ENCODE data around the gene SSPN. TPM values are rescaled to one million over a fixed set of nuclear protein-coding genes. Genes with fewer than 3 reads are reported as not detected.

The SSPN gene
- total and polyA plus RNA-seq, 4 experiments from 2014 or later: 1.0 TPM; not detected in 3

GRCh38 chr12:26212988-26213387, 17.6 kb downstream of the SSPN start:
- POLR2A ChIA-PET (ENCODE audit: partially characterized antibody): no interaction called here

GRCh38 chr12:26214121-26214520, 18.7 kb downstream of the SSPN start:
- H3K9me3 Mint-ChIP-seq: peaks cover 0 to 2% (median 0%) of the 10 kb centered on the region in 8 donors
- DNase-seq: no peak
- H3K27me3 ChIP-seq (ENCODE audit: insufficient read depth, low read length): peaks cover 6% of the 10 kb centered on the region
- no peak overlapping the region for H3K27ac Mint-ChIP-seq
- no peak overlapping the region for H3K4me3 Mint-ChIP-seq
- H3K4me1 Mint-ChIP-seq: no peaks in the 10 kb centered on the region
- H3K27ac ChIP-seq (ENCODE audit: low read depth, low read length): no peak overlapping the region
- CTCF ChIA-PET (ENCODE audit: partially characterized antibody): no interaction called here
- H3K36me3 ChIP-seq (ENCODE audit: insufficient read depth, low read length): no peaks in the 10 kb centered on the region
- no peaks in the 10 kb centered on the region for H3K36me3 Mint-ChIP-seq
- no peaks in the 10 kb centered on the region for H3K4me1 ChIP-seq (ENCODE audit: insufficient read depth, low read length)
- POLR2A ChIA-PET (ENCODE audit: partially characterized antibody): no interaction called here
- H3K4me3 ChIP-seq (ENCODE audit: low read length in 2 of 2): no peak overlapping the region
- intact Hi-C loops (cut with micrococcal nuclease): no loop called here
- H3K27me3 Mint-ChIP-seq: peaks cover 6 to 7% of the 10 kb centered on the region in 2 donors
- no peaks in the 10 kb centered on the region for H3K9me3 ChIP-seq (ENCODE audit: control insufficient read depth in 1 of 2, low read length in 2 of 2)

More at GRCh38 chr12:26212988-26213387, 17.6 kb downstream of the SSPN start:
- H3K4me1 Mint-ChIP-seq: no peaks in the 10 kb centered on the region
- no peak for DNase-seq
- intact Hi-C loops (cut with micrococcal nuclease): no loop called here
- peaks cover 4 to 7% of the 10 kb centered on the region in 2 donors for H3K27me3 Mint-ChIP-seq
- no peaks in the 10 kb centered on the region for H3K36me3 ChIP-seq (ENCODE audit: insufficient read depth, low read length)
- H3K4me3 ChIP-seq (ENCODE audit: low read length in 2 of 2): no peak overlapping the region
- peaks cover 6% of the 10 kb centered on the region for H3K27me3 ChIP-seq (ENCODE audit: insufficient read depth, low read length)
- no peaks in the 10 kb centered on the region for H3K9me3 Mint-ChIP-seq
- no peak overlapping the region for H3K27ac ChIP-seq (ENCODE audit: low read depth, low read length)
- CTCF ChIA-PET (ENCODE audit: partially characterized antibody): no interaction called here
- no peaks in the 10 kb centered on the region for H3K4me1 ChIP-seq (ENCODE audit: insufficient read depth, low read length)
- no peaks in the 10 kb centered on the region for H3K36me3 Mint-ChIP-seq
- H3K4me3 Mint-ChIP-seq: no peak overlapping the region
- H3K27ac Mint-ChIP-seq: no peak overlapping the region
- no peaks in the 10 kb centered on the region for H3K9me3 ChIP-seq (ENCODE audit: control insufficient read depth in 1 of 2, low read length in 2 of 2)

- Histone ChIP-seq H3K27ac (ENCODE audit: low read depth, low read length) (no peak overlapping the region), H3K4me1 (ENCODE audit: insufficient read depth, low read length) (no peaks in the 10 kb centered on the region), H3K36me3 (ENCODE audit: insufficient read depth, low read length) (no peaks in the 10 kb centered on the region), H3K4me3 (ENCODE audit: low read length in 2 of 2) (no peak overlapping the region), H3K27me3 (ENCODE audit: insufficient read depth, low read length) (no peaks in the 10 kb centered on the region), H3K9me3 (ENCODE audit: control insufficient read depth in 1 of 2, low read length in 2 of 2) (no peaks in the 10 kb centered on the region)
- ChIA-PET POLR2A (ENCODE audit: partially characterized antibody) (no interaction called here), CTCF (ENCODE audit: partially characterized antibody) (no interaction called here)
- no peaks in the 10 kb centered on the region for H3K36me3 Mint-ChIP-seq
- peaks cover 0 to 2% (median 0%) of the 10 kb centered on the region in 8 donors for H3K9me3 Mint-ChIP-seq
- peaks cover 6 to 7% of the 10 kb centered on the region in 2 donors for H3K27me3 Mint-ChIP-seq
- no peak overlapping the region for H3K27ac Mint-ChIP-seq
- intact Hi-C loops (cut with micrococcal nuclease): no loop called here
- no peak overlapping the region for H3K4me3 Mint-ChIP-seq
- no peaks in the 10 kb centered on the region for H3K4me1 Mint-ChIP-seq
- DNase-seq: no peak
Observed at GRCh38 chr12:26219736-26220135, 24.4 kb downstream of the SSPN start.

- Histone ChIP-seq H3K4me1 (ENCODE audit: insufficient read depth, low read length) (no peaks in the 10 kb centered on the region), H3K36me3 (ENCODE audit: insufficient read depth, low read length) (no peaks in the 10 kb centered on the region), H3K9me3 (ENCODE audit: control insufficient read depth in 1 of 2, low read length in 2 of 2) (no peaks in the 10 kb centered on the region), H3K27me3 (ENCODE audit: insufficient read depth, low read length) (no peaks in the 10 kb centered on the region), H3K4me3 (ENCODE audit: low read length in 2 of 2) (no peak overlapping the region), H3K27ac (ENCODE audit: low read depth, low read length) (no peak overlapping the region)
- Mint-ChIP-seq H3K4me1 (peaks cover 0 to 2% (median 0%) of the 10 kb centered on the region in 4 donors), H3K9me3 (peaks cover 0 to 2% (median 0%) of the 10 kb centered on the region in 8 donors), H3K27me3 (peaks cover 21 to 32% of the 10 kb centered on the region in 2 donors), H3K27ac (no peak overlapping the region), H3K4me3 (no peak overlapping the region), H3K36me3 (no peaks in the 10 kb centered on the region)
- ChIA-PET CTCF (ENCODE audit: partially characterized antibody) (no interaction called here), POLR2A (ENCODE audit: partially characterized antibody) (no interaction called here)
- no peak for DNase-seq
- intact Hi-C loops (cut with micrococcal nuclease): no loop called here
Observed at GRCh38 chr12:26224657-26225056, 29.3 kb downstream of the SSPN start.

GRCh38 chr12:26226122-26226521, 30.7 kb downstream of the SSPN start:
- H3K9me3 Mint-ChIP-seq: peaks cover 0 to 2% (median 0%) of the 10 kb centered on the region in 8 donors
- no peak overlapping the region for H3K4me3 Mint-ChIP-seq
- no peaks in the 10 kb centered on the region for H3K36me3 ChIP-seq (ENCODE audit: insufficient read depth, low read length)
- H3K27ac Mint-ChIP-seq: no peak overlapping the region
- H3K27me3 ChIP-seq (ENCODE audit: insufficient read depth, low read length): no peaks in the 10 kb centered on the region
- H3K9me3 ChIP-seq (ENCODE audit: control insufficient read depth in 1 of 2, low read length in 2 of 2): no peaks in the 10 kb centered on the region
- no peaks in the 10 kb centered on the region for H3K4me1 ChIP-seq (ENCODE audit: insufficient read depth, low read length)
- H3K4me3 ChIP-seq (ENCODE audit: low read length in 2 of 2): no peak overlapping the region
- peaks cover 0 to 2% (median 0%) of the 10 kb centered on the region in 4 donors for H3K4me1 Mint-ChIP-seq
- peaks cover 22 to 35% of the 10 kb centered on the region in 2 donors for H3K27me3 Mint-ChIP-seq
- no peaks in the 10 kb centered on the region for H3K36me3 Mint-ChIP-seq
- intact Hi-C loops (cut with micrococcal nuclease): no loop called here
- H3K27ac ChIP-seq (ENCODE audit: low read depth, low read length): no peak overlapping the region
- POLR2A ChIA-PET (ENCODE audit: partially characterized antibody): no interaction called here
- CTCF ChIA-PET (ENCODE audit: partially characterized antibody): interaction anchor here (0.6 kb wide), 1 partner anchor 164 kb away, joined by 3 read pairs; no protein-coding TSS in a partner anchor
- no peak for DNase-seq

- no peak overlapping the region for H3K4me3 ChIP-seq (ENCODE audit: low read length in 2 of 2)
- H3K9me3 ChIP-seq (ENCODE audit: control insufficient read depth in 1 of 2, low read length in 2 of 2): no peaks in the 10 kb centered on the region
- POLR2A ChIA-PET (ENCODE audit: partially characterized antibody): no interaction called here
- CTCF ChIA-PET (ENCODE audit: partially characterized antibody): no interaction called here
- peaks cover 0 to 2% (median 0%) of the 10 kb centered on the region in 4 donors for H3K4me1 Mint-ChIP-seq
- no peaks in the 10 kb centered on the region for H3K27me3 ChIP-seq (ENCODE audit: insufficient read depth, low read length)
- H3K36me3 ChIP-seq (ENCODE audit: insufficient read depth, low read length): no peaks in the 10 kb centered on the region
- intact Hi-C loops (cut with micrococcal nuclease): no loop called here
- no peak for DNase-seq
- H3K36me3 Mint-ChIP-seq: no peaks in the 10 kb centered on the region
- no peak overlapping the region for H3K27ac Mint-ChIP-seq
- no peak overlapping the region for H3K27ac ChIP-seq (ENCODE audit: low read depth, low read length)
- H3K4me3 Mint-ChIP-seq: peak overlapping the region in 1 of 8 donors; percentile 58
- H3K9me3 Mint-ChIP-seq: peaks cover 0 to 2% (median 0%) of the 10 kb centered on the region in 8 donors
- H3K27me3 Mint-ChIP-seq: peaks cover 22 to 38% of the 10 kb centered on the region in 2 donors
- H3K4me1 ChIP-seq (ENCODE audit: insufficient read depth, low read length): no peaks in the 10 kb centered on the region
Observed at GRCh38 chr12:26226629-26227360, 31.4 kb downstream of the SSPN start.

- intact Hi-C loops (cut with micrococcal nuclease): no loop called here
- Histone ChIP-seq H3K4me3 (ENCODE audit: low read length in 2 of 2) (no peak overlapping the region), H3K36me3 (ENCODE audit: insufficient read depth, low read length) (no peaks in the 10 kb centered on the region), H3K9me3 (ENCODE audit: control insufficient read depth in 1 of 2, low read length in 2 of 2) (no peaks in the 10 kb centered on the region), H3K4me1 (ENCODE audit: insufficient read depth, low read length) (no peaks in the 10 kb centered on the region), H3K27ac (ENCODE audit: low read depth, low read length) (no peak overlapping the region), H3K27me3 (ENCODE audit: insufficient read depth, low read length) (no peaks in the 10 kb centered on the region)
- ChIA-PET CTCF (ENCODE audit: partially characterized antibody) (no interaction called here), POLR2A (ENCODE audit: partially characterized antibody) (no interaction called here)
- H3K4me3 Mint-ChIP-seq: peak overlapping the region in 1 of 8 donors; percentile 58
- no peak overlapping the region for H3K27ac Mint-ChIP-seq
- no peak for DNase-seq
- H3K9me3 Mint-ChIP-seq: peaks cover 0 to 2% (median 0%) of the 10 kb centered on the region in 8 donors
- H3K4me1 Mint-ChIP-seq: peaks cover 0 to 2% (median 0%) of the 10 kb centered on the region in 4 donors
- no peaks in the 10 kb centered on the region for H3K36me3 Mint-ChIP-seq
- H3K27me3 Mint-ChIP-seq: peaks cover 22 to 38% of the 10 kb centered on the region in 2 donors
Observed at GRCh38 chr12:26227361-26227745, 32.0 kb downstream of the SSPN start.

Measured in CD4-positive, alpha-beta memory T cell (primary cell).